ENCODE results near the gene ZNF836.

The ZNF836 gene

GRCh38 chr19:52142001-52142595 lies 29.3 kb downstream of the ZNF836 start:
- Histone ChIP-seq H3K4me3 (ENCODE audit: insufficient read length, low read depth) (no peak overlapping the region), H3K27me3 (ENCODE audit: insufficient read depth, insufficient read length) (no peaks in the 10 kb centered on the region), H3K9me3 (ENCODE audit: insufficient read depth, low read length) (peaks cover 6% of the 10 kb centered on the region; the same call in 1 of the 2 replicates), H3K36me3 (ENCODE audit: insufficient read depth, insufficient read length, low read length) (peaks cover 3% of the 10 kb centered on the region), H3K9ac (ENCODE audit: insufficient read length, low read depth) (no peak overlapping the region), H3K4me1 (ENCODE audit: insufficient read depth, insufficient read length) (no peaks in the 10 kb centered on the region)
- DNase-seq (ENCODE audit: low read depth, low spot score) = no peak
- TF ChIP-seq ZNF274 (IDR thresholded peaks at IDR 0.05; ENCODE audit: low read depth, low read length) (no peak), SUZ12 (IDR thresholded peaks at IDR 0.05; ENCODE audit: extremely low read depth, insufficient read depth, insufficient read length) (no peak), YY1 (IDR thresholded peaks at IDR 0.05; ENCODE audit: insufficient read depth, insufficient read length) (no peak)

DNA sequence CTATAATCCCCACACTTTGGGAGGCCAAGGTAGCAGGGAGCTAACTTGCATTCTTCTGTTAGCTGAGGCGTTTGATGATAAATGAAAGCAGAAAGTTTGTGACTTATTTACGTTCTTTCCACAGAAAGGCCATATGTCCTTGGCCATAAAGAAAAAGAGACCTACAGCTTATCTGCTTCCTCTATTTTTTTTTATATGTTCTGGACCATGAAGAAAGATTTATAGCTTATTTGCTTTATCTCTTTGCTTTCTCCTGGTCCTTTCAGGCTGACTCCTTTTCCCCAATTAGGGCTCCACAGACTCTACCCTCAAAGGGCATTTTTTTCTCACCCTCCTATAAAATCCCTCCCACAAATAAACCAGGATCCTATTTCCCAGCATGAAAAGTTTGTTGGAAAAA lies 30.2 kb downstream of the ZNF836 start:
- no peaks in the 10 kb centered on the region for H3K27me3 ChIP-seq (ENCODE audit: insufficient read depth, insufficient read length)
- no peaks in the 10 kb centered on the region for H3K4me1 ChIP-seq (ENCODE audit: insufficient read depth, insufficient read length)
- H3K4me3 ChIP-seq (ENCODE audit: insufficient read length, low read depth) = no peak overlapping the region
- H3K9ac ChIP-seq (ENCODE audit: insufficient read length, low read depth) = no peak overlapping the region
- peaks cover 10% of the 10 kb centered on the region for H3K36me3 ChIP-seq (ENCODE audit: insufficient read depth, insufficient read length, low read length)
- TF ChIP-seq YY1 (IDR thresholded peaks at IDR 0.05; ENCODE audit: insufficient read depth, insufficient read length) (no peak), ZNF274 (IDR thresholded peaks at IDR 0.05; ENCODE audit: low read depth, low read length) (no peak), SUZ12 (IDR thresholded peaks at IDR 0.05; ENCODE audit: extremely low read depth, insufficient read depth, insufficient read length) (no peak)
- peaks cover 6% of the 10 kb centered on the region; the same call in 1 of the 2 replicates for H3K9me3 ChIP-seq (ENCODE audit: insufficient read depth, low read length)
- no peak for DNase-seq (ENCODE audit: low read depth, low spot score)

DNA sequence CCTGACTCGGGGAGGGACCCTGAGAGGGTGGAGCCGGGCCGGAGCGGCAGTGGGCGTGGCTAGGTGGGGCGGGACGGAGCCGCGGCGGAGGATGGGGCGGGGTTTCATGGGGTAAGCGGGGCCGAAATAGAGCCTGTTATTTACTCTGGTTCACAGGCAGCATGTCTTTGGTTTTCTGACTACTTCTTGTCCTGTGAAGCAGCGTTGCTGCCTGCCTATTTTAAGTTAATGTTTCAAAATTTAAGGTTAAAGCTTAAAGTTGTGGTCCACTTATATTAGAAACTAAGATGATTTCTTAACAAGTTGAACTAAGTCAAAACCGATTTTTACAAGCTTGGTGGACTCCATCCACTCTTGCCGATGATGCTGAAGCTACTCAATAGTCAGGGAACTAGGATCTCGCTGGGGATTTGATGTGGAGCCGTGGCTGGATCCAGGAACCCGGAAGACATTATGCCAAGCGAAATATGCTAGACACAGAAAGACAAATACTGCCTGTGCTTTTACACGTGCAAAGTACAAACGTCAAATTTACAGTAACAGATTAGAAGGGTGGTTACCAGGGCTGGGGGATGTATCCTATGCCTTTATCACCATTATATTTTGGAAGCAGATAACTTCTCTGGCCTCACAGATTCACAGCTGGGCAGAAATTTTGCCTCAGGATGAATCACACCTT lies 31.2 kb downstream of the ZNF836 start:
- no peak for DNase-seq (ENCODE audit: low read depth, low spot score)
- Histone ChIP-seq H3K9ac (ENCODE audit: insufficient read length, low read depth) (no peak overlapping the region), H3K9me3 (ENCODE audit: insufficient read depth, low read length) (peaks cover 16% of the 10 kb centered on the region; the same call in 1 of the 2 replicates)

GRCh38 chr19:52139252-52140031 lies 32.0 kb downstream of the ZNF836 start, which contains the start of gene ZNF616:
TSS of gene ZNF616 (minus strand) at chr19:52139938. CDS start at chr19:52130512, 9,426 bp downstream.
- H3K4me1 ChIP-seq (ENCODE audit: insufficient read depth, insufficient read length) = no peaks in the 10 kb centered on the region
- H3K9ac ChIP-seq (ENCODE audit: insufficient read length, low read depth) = peak within 1 kb of the TSS; percentile 83
- no peaks in the 10 kb centered on the region for H3K27me3 ChIP-seq (ENCODE audit: insufficient read depth, insufficient read length)
- H3K4me3 ChIP-seq (ENCODE audit: insufficient read length, low read depth) = peak within 1 kb of the TSS; percentile 54
- peaks cover 21% of the 10 kb centered on the region; the same call in 1 of the 2 replicates for H3K9me3 ChIP-seq (ENCODE audit: insufficient read depth, low read length)
- TF ChIP-seq ZNF274 (IDR thresholded peaks at IDR 0.05; ENCODE audit: low read depth, low read length) = no peak
- no peak for TF ChIP-seq YY1 (IDR thresholded peaks at IDR 0.05; ENCODE audit: insufficient read depth, insufficient read length)
- TF ChIP-seq SUZ12 (IDR thresholded peaks at IDR 0.05; ENCODE audit: extremely low read depth, insufficient read depth, insufficient read length) = no peak
- H3K36me3 ChIP-seq (ENCODE audit: insufficient read depth, insufficient read length, low read length) = peaks cover 25% of the 10 kb centered on the region
- peak; percentile 83 for DNase-seq (ENCODE audit: low read depth, low spot score)

More for the DNA sequence above, 31.2 kb downstream of the ZNF836 start:
- Histone ChIP-seq H3K27me3 (ENCODE audit: insufficient read depth, insufficient read length) (no peaks in the 10 kb centered on the region), H3K4me1 (ENCODE audit: insufficient read depth, insufficient read length) (no peaks in the 10 kb centered on the region), H3K36me3 (ENCODE audit: insufficient read depth, insufficient read length, low read length) (peaks cover 19% of the 10 kb centered on the region), H3K4me3 (ENCODE audit: insufficient read length, low read depth) (no peak overlapping the region)
- no peak for TF ChIP-seq YY1 (IDR thresholded peaks at IDR 0.05; ENCODE audit: insufficient read depth, insufficient read length)
- TF ChIP-seq ZNF274 (IDR thresholded peaks at IDR 0.05; ENCODE audit: low read depth, low read length) = no peak
- TF ChIP-seq SUZ12 (IDR thresholded peaks at IDR 0.05; ENCODE audit: extremely low read depth, insufficient read depth, insufficient read length) = no peak

DNA sequence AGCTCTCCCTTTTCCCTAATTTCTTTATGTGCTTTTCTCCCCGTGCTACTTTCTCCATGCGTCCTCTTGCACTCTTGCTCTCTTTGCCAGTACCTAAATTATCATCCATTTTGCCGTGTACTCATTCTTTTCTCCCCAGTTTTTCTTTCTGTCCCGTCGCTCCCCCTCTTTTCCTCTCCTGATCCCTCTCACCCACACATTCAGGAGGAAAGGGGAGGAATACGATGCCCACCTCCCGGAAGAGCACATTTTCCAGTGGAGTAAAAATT lies 32.5 kb downstream of the ZNF836 start:
- Histone ChIP-seq H3K4me1 (ENCODE audit: insufficient read depth, insufficient read length) (no peaks in the 10 kb centered on the region), H3K36me3 (ENCODE audit: insufficient read depth, insufficient read length, low read length) (peaks cover 25% of the 10 kb centered on the region), H3K27me3 (ENCODE audit: insufficient read depth, insufficient read length) (no peaks in the 10 kb centered on the region), H3K9me3 (ENCODE audit: insufficient read depth, low read length) (peaks cover 27% of the 10 kb centered on the region; the same call in 1 of the 2 replicates), H3K9ac (ENCODE audit: insufficient read length, low read depth) (peak overlapping the region; percentile 83), H3K4me3 (ENCODE audit: insufficient read length, low read depth) (peak overlapping the region; percentile 54)
- DNase-seq (ENCODE audit: low read depth, low spot score) = no peak
- TF ChIP-seq YY1 (IDR thresholded peaks at IDR 0.05; ENCODE audit: insufficient read depth, insufficient read length) (no peak), SUZ12 (IDR thresholded peaks at IDR 0.05; ENCODE audit: extremely low read depth, insufficient read depth, insufficient read length) (no peak), ZNF274 (IDR thresholded peaks at IDR 0.05; ENCODE audit: low read depth, low read length) (no peak)

DNA sequence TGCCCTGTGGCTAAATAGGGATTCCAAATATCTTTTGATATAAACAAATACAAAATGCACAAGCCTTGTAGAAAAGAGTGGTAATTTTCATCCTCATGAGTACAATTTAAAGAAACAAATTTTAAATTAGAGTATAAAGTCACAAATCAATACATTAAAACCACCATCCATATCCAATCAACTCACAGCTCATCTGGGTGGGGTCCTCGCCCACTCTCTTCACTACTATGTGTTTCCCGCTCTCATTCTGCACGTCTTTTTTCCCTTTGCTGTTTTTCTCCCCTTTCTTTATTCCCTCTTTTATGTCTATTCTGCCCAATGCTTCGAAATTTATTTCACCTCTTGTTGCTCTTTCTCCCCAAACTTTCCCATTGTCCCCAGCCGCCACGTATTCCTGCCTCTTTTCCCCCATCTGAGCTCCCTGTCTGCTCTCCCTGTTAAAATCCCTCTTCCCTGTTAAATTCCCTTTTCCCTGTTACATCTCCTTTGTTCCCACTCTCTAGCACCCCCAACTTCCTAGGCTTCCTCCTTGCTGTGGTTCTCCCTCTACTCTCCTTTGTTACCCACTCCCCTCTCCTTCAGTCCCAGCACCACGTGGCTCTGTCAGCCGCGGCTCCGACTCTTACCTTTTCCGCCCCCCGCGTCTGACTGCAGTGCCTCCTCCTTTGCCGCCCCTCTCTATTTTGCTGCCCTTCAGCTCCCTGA lies 33.0 kb downstream of the ZNF836 start:
- Histone ChIP-seq H3K36me3 (ENCODE audit: insufficient read depth, insufficient read length, low read length) (peaks cover 25% of the 10 kb centered on the region), H3K27me3 (ENCODE audit: insufficient read depth, insufficient read length) (no peaks in the 10 kb centered on the region), H3K9ac (ENCODE audit: insufficient read length, low read depth) (peak overlapping the region; percentile 83), H3K4me3 (ENCODE audit: insufficient read length, low read depth) (peak overlapping the region; percentile 54), H3K4me1 (ENCODE audit: insufficient read depth, insufficient read length) (no peaks in the 10 kb centered on the region), H3K9me3 (ENCODE audit: insufficient read depth, low read length) (peaks cover 27% of the 10 kb centered on the region; the same call in 1 of the 2 replicates)
- peak; percentile 28 for DNase-seq (ENCODE audit: low read depth, low spot score)
- TF ChIP-seq SUZ12 (IDR thresholded peaks at IDR 0.05; ENCODE audit: extremely low read depth, insufficient read depth, insufficient read length) (no peak), ZNF274 (IDR thresholded peaks at IDR 0.05; ENCODE audit: low read depth, low read length) (no peak), YY1 (IDR thresholded peaks at IDR 0.05; ENCODE audit: insufficient read depth, insufficient read length) (no peak)

All from NT2/D1 (cell line).